NCI-H128 (cell line): ENCODE measurements around the gene CCDC141.
"Not testable (repeated sequence)": the region's sequence is repeated elsewhere in the genome, so short reads cannot be mapped to it uniquely, and the experiment has no call there.

ENCODE experiments used
- DNase-seq: peaks from one replicate; lab custom pipeline; 2025; ENCODE audit not compliant: unreplicated experiment; lab: John Stamatoyannopoulos, UW

The CCDC141 gene

DNA sequence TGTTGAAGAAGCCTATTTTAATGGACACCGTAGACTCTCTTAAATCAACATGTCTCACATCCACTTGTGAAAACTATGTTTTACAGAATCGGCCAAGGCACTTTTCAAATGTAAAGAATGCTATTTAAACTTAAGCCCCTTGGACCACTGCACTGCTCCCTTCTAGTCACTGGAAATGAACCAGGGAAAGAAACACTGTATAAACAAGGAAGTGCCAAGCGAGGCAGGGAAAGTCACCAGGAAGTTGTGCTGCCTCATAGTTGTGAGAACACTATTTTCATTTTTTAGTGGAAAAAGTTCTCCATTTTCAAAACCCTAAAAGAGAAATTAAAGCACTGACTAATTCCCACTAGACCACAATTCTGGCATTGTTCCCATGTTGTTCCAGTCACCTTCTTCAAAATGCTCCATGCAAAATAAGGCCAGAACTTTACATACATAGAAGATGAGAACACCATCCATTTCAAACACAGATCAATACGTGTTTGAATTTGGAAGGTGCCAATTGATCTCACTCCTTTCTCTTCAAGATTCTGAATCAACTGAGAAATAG lies 13.5 kb downstream of the CCDC141 start:
- no peak for DNase-seq

- DNase-seq = no peak
These were observed 18.1 kb downstream of the CCDC141 start for GRCh38 chr2:179031731-179032408.

DNA sequence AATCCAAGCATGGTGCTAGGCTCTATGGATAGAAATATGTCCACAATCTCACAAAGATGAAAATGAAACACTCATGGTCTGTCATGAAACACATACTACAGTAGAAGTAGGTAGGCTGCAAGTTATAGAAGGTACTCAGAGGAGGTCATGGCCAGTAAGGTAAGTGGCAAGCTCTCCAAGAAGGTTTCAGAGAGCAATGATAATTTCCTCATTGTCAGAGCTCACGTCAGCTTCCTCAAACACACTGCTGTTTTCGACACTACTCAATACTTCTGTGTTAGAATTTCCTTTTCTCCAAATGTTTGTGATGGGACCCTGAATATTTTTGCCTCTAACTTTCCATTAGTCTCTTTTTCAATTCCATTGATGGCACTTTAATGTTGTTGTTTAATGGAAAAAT lies 25.5 kb downstream of the CCDC141 start:
- no peak for DNase-seq

GRCh38 chr2:179022685-179023084 lies 27.3 kb downstream of the CCDC141 start:
- DNase-seq = no peak

GRCh38 chr2:179021258-179021657 lies 28.7 kb downstream of the CCDC141 start:
- DNase-seq = no peak

- peak; percentile 41 for DNase-seq
These were observed 29.7 kb downstream of the CCDC141 start for GRCh38 chr2:179020156-179020750.

GRCh38 chr2:179019260-179019659 lies 30.7 kb downstream of the CCDC141 start:
- no peak for DNase-seq

GRCh38 chr2:179017773-179018357 lies 32.1 kb downstream of the CCDC141 start:
- no peak for DNase-seq

GRCh38 chr2:179014189-179014588 lies 35.7 kb downstream of the CCDC141 start:
- DNase-seq = not testable (repeated sequence)

- no peak for DNase-seq
These were observed 44.0 kb downstream of the CCDC141 start for GRCh38 chr2:179005976-179006375.

- no peak for DNase-seq
These were observed 50.5 kb downstream of the CCDC141 start for GRCh38 chr2:178999476-178999875.

- DNase-seq = no peak
These were observed 51.4 kb downstream of the CCDC141 start for GRCh38 chr2:178998539-178998938.

DNA sequence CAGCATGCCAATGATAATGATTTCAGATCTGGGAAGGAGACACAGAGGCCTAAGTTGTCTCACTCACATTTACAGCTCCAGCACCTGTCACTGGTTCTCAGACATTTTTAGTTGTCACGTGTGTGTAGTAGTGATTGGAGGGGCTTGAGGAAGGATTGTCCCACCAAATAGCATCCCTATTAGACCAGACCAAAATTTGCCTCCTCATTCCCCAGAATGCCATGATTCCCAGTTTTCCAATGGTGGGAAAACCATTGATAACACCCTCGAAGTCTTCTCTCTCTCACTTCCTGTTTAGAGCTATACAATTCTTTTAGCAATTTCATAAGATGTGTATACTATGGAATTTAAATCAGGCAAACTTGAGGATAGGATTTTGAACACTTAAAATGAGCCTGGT lies 52.5 kb downstream of the CCDC141 start:
- no peak for DNase-seq

DNA sequence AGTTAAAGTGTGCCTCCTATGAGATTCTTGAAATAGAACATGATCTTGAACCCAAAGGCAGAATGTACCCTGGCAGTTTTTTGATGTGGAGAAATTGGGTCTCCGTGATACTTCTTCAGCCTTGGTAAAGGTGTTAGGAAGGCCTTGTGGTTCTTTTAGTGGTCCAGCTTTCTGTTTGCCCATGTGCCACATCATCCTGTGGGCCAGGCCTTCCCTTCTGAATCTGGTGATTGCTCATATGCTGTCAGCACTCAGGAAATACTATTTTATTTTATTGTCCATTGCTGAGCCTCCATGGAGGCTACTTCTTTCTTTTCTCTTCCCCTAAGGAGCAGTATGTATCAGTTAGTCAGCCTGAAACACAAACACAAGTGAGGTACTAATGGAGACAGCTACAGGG lies 52.9 kb downstream of the CCDC141 start:
- no peak for DNase-seq

DNA sequence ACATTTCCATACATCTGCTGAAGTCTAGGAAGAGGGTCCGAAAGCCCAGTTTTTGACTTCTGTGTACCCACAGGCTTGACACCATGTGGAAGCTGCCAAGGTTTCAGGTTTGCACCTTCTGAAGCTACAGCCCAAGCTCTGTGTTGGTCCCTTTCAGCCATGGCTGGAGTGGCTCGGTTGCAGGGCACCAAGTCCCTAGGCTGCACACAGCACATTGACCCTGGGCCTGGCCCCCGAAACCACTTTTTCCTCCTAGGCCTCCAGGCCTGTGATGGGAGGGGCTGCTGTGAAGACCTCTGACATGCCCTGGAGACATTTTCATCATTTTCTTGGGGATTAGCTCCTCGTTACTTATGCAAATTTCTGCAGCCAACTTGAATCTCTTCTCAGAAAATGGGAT lies 55.7 kb downstream of the CCDC141 start:
- DNase-seq = no peak

GRCh38 chr2:178993788-178994187 lies 56.1 kb downstream of the CCDC141 start:
- DNase-seq = no peak

GRCh38 chr2:178992719-178993118 lies 57.2 kb downstream of the CCDC141 start:
- DNase-seq = not testable (repeated sequence)

DNA sequence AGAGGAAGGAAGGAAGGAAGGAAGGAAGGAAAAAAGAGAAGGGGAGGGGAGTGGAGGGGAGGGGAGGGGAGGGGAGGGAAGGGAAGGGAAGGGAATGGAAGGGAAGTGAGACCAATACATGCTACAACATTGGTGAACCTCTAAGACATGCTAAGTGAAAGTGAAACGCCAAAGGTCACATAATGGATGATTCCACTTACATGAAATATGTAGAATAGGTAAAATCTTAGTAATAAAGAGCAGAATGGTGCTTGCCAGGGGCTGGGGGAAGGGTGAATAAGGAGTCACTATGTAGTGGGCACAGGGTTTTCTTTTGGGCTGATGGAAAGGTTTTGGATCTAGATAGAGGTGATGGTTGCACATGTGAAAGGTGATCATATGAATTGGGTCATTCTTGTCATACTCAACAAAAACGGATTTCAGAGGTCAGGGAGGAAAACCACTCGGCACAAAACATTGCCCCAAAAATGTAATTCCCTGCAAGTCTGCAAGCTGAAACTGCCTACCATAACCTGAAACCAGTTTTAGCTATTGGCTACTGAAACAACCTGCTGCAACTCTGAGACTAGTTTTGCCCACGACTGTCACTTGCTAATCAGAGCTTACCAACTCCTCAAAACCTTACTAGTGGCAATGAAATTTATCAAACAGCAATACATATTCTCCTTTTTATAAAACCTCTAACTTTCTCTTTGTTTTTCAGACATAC lies 59.2 kb downstream of the CCDC141 start:
- DNase-seq = no peak

DNA sequence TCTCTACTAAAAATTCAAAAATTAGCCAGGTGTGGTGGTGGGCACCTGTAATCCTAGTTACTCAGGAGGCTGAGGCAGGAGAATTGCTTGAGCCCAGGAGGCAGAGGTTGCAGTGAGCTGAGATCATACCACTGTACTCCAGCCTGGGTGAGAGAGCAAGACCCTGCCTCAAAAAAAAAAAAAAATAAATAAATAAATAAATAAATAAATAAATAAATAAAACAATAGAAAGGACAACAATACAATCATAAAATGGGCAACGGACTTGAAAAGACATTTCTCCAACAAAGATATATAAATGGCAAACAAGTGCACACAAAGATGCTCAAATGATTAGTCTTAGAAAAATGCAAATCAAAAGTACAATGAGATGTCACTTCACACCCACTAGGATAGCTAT lies 60.5 kb downstream of the CCDC141 start:
- DNase-seq = not testable (repeated sequence)

GRCh38 chr2:178982652-178983051 lies 67.3 kb downstream of the CCDC141 start:
- not testable (repeated sequence) for DNase-seq

DNA sequence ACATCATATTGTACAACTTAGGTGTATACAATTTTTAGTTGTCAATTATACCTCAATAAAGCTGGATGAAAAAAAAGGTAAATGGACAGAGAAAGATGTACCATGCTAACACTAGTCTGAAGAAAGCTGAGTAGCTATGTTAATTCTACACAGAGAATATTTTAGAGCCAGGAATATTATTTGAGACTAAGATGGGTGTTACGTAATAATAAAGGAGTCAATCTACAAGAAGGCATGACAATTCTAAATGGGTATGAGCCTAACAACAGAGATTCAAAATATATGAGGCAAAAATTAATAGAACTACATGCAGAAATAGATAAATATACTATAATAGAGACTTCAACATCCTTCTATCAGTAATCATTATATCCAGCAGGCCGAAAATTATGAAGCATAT lies 69.1 kb downstream of the CCDC141 start:
- DNase-seq = no peak

GRCh38 chr2:178978667-178979066 lies 71.3 kb downstream of the CCDC141 start:
- DNase-seq = no peak
